ENCODE measurements around the gene PAM. TPM values are rescaled to one million over a fixed set of nuclear protein-coding genes. Genes with fewer than 3 reads are reported as not detected.

Gene PAM
- polyA plus RNA-seq, 1 donor from 2014 or later: 363 TPM

- H3K79me2 ChIP-seq (replicated peaks; ENCODE audit: insufficient read depth, low read length): peaks cover 5% of the 10 kb centered on the region
Observed at GRCh38 chr5:102888483-102888882, 133.4 kb downstream of the PAM start.

GRCh38 chr5:102889033-102889432, 133.9 kb downstream of the PAM start:
- H3K9ac ChIP-seq (ENCODE audit: low read length): no peak overlapping the region
- no peaks in the 10 kb centered on the region for H3K79me2 ChIP-seq (replicated peaks; ENCODE audit: insufficient read depth, low read length)
- TF ChIP-seq EZH2 (IDR thresholded peaks at IDR 0.05; ENCODE audit: borderline replicate concordance, insufficient read depth, low read length, poor library complexity, severe bottlenecking) (no peak), TAF1 (IDR thresholded peaks at IDR 0.05; ENCODE audit: low read depth) (no peak), EP300 (conservative IDR thresholded peaks at IDR 0.05; ENCODE audit: poor library complexity, severe bottlenecking) (no peak), MXI1 (conservative IDR thresholded peaks at IDR 0.05; ENCODE audit: poor library complexity, severe bottlenecking) (no peak), RAD21 (conservative IDR thresholded peaks at IDR 0.05) (no peak), CTCF (IDR thresholded peaks at IDR 0.05; ENCODE audit: poor library complexity, severe bottlenecking) (no peak), SMC3 (conservative IDR thresholded peaks at IDR 0.05; ENCODE audit: poor library complexity) (no peak), POLR2AphosphoS5 (IDR thresholded peaks at IDR 0.05) (no peak)
- TF ChIP-seq, protein P1, sequence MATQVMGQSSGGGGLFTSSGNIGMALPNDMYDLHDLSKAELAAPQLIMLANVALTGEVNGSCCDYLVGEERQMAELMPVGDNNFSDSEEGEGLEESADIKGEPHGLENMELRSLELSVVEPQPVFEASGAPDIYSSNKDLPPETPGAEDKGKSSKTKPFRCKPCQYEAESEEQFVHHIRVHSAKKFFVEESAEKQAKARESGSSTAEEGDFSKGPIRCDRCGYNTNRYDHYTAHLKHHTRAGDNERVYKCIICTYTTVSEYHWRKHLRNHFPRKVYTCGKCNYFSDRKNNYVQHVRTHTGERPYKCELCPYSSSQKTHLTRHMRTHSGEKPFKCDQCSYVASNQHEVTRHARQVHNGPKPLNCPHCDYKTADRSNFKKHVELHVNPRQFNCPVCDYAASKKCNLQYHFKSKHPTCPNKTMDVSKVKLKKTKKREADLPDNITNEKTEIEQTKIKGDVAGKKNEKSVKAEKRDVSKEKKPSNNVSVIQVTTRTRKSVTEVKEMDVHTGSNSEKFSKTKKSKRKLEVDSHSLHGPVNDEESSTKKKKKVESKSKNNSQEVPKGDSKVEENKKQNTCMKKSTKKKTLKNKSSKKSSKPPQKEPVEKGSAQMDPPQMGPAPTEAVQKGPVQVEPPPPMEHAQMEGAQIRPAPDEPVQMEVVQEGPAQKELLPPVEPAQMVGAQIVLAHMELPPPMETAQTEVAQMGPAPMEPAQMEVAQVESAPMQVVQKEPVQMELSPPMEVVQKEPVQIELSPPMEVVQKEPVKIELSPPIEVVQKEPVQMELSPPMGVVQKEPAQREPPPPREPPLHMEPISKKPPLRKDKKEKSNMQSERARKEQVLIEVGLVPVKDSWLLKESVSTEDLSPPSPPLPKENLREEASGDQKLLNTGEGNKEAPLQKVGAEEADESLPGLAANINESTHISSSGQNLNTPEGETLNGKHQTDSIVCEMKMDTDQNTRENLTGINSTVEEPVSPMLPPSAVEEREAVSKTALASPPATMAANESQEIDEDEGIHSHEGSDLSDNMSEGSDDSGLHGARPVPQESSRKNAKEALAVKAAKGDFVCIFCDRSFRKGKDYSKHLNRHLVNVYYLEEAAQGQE (IDR thresholded peaks at IDR 0.05; ENCODE audit: borderline replicate concordance): no peak
- H3K27me3 ChIP-seq (ENCODE audit: insufficient read depth, low read depth, low read length): no peaks in the 10 kb centered on the region
- no peaks in the 10 kb centered on the region for H4K20me1 ChIP-seq (ENCODE audit: insufficient read depth)
- no peak overlapping the region for H3K27ac ChIP-seq (ENCODE audit: low read length)
- no peak overlapping the region for H2AFZ ChIP-seq (ENCODE audit: low read depth, low read length)
- no peaks in the 10 kb centered on the region for H3F3A ChIP-seq (ENCODE audit: insufficient read depth, low read length, poor library complexity, severe bottlenecking)
- no peaks in the 10 kb centered on the region for H3K9me3 ChIP-seq (ENCODE audit: low read length)
- H3K4me2 ChIP-seq (ENCODE audit: low read length): no peak overlapping the region
- no peaks in the 10 kb centered on the region for H3K9me2 ChIP-seq (ENCODE audit: insufficient read depth, low read length)
- H3K36me3 ChIP-seq (ENCODE audit: insufficient read depth, low read length): no peaks in the 10 kb centered on the region
- no peak overlapping the region for H3K4me3 ChIP-seq (ENCODE audit: low read length)

More at GRCh38 chr5:102888483-102888882, 133.4 kb downstream of the PAM start:
- Histone ChIP-seq H3K36me3 (ENCODE audit: insufficient read depth, low read length) (no peaks in the 10 kb centered on the region), H3K27ac (ENCODE audit: low read length) (no peak overlapping the region), H4K20me1 (ENCODE audit: insufficient read depth) (no peaks in the 10 kb centered on the region), H3K9me2 (ENCODE audit: insufficient read depth, low read length) (no peaks in the 10 kb centered on the region), H3K4me3 (ENCODE audit: low read length) (no peak overlapping the region), H3K9me3 (ENCODE audit: low read length) (no peaks in the 10 kb centered on the region), H3K27me3 (ENCODE audit: insufficient read depth, low read depth, low read length) (no peaks in the 10 kb centered on the region), H3K4me2 (ENCODE audit: low read length) (no peak overlapping the region), H2AFZ (ENCODE audit: low read depth, low read length) (no peak overlapping the region), H3F3A (ENCODE audit: insufficient read depth, low read length, poor library complexity, severe bottlenecking) (no peaks in the 10 kb centered on the region), H3K9ac (ENCODE audit: low read length) (no peak overlapping the region)
- no peak for TF ChIP-seq EZH2 (IDR thresholded peaks at IDR 0.05; ENCODE audit: borderline replicate concordance, insufficient read depth, low read length, poor library complexity, severe bottlenecking)
- TF ChIP-seq TAF1 (IDR thresholded peaks at IDR 0.05; ENCODE audit: low read depth): no peak
- no peak for TF ChIP-seq CTCF (IDR thresholded peaks at IDR 0.05; ENCODE audit: poor library complexity, severe bottlenecking)
- no peak for TF ChIP-seq MXI1 (conservative IDR thresholded peaks at IDR 0.05; ENCODE audit: poor library complexity, severe bottlenecking)
- TF ChIP-seq EP300 (conservative IDR thresholded peaks at IDR 0.05; ENCODE audit: poor library complexity, severe bottlenecking): no peak
- TF ChIP-seq, protein P1 (IDR thresholded peaks at IDR 0.05; ENCODE audit: borderline replicate concordance): no peak
- TF ChIP-seq SMC3 (conservative IDR thresholded peaks at IDR 0.05; ENCODE audit: poor library complexity): no peak
- no peak for TF ChIP-seq POLR2AphosphoS5 (IDR thresholded peaks at IDR 0.05)
- no peak for TF ChIP-seq RAD21 (conservative IDR thresholded peaks at IDR 0.05)

Measured in neural cell (in vitro differentiated cells).